GM12875 (cell line): Measurements from ENCODE around the gene CARS2.

Experiments
- H3K4me3 ChIP-seq: one replicate; pipeline ENCODE4 v1.5.1; 2011; ENCODE audit warnings: low read depth, low read length, control low read depth
- CTCF ChIP-seq: IDR thresholded peaks from 2 replicates; pipeline ENCODE4 v1.5.1; 2011; ENCODE audit warnings: low read depth, mild to moderate bottlenecking, control low read depth, inconsistent platforms, low read length, moderate library complexity, borderline replicate concordance; ENCODE audit not compliant: insufficient read depth

The CARS2 gene

GRCh38 chr13:110629735-110630134, 76.2 kb downstream of the CARS2 start:
- no peak for TF ChIP-seq CTCF
- H3K4me3 ChIP-seq: no peak overlapping the region

GRCh38 chr13:110628952-110629701, 76.8 kb downstream of the CARS2 start:
- TF ChIP-seq CTCF: no peak
- no peak overlapping the region for H3K4me3 ChIP-seq

GRCh38 chr13:110628477-110628793, 77.5 kb downstream of the CARS2 start:
- no peak for TF ChIP-seq CTCF
- no peak overlapping the region for H3K4me3 ChIP-seq

GRCh38 chr13:110627761-110628476, 78.0 kb downstream of the CARS2 start:
- H3K4me3 ChIP-seq: no peak overlapping the region
- no peak for TF ChIP-seq CTCF

- no peak for TF ChIP-seq CTCF
Measured at GRCh38 chr13:110627351-110627750, 78.6 kb downstream of the CARS2 start.

GRCh38 chr13:110626521-110626920, 79.4 kb downstream of the CARS2 start:
- no peak for TF ChIP-seq CTCF
- no peak overlapping the region for H3K4me3 ChIP-seq

More at GRCh38 chr13:110627351-110627750, 78.6 kb downstream of the CARS2 start:
- H3K4me3 ChIP-seq: no peak overlapping the region

GRCh38 chr13:110625771-110626321, 80.1 kb downstream of the CARS2 start:
- no peak overlapping the region for H3K4me3 ChIP-seq
- no peak for TF ChIP-seq CTCF
